MM.1S (cell line): ENCODE measurements around the gene PPP6R2.

Experiments
- DNase-seq: peaks from one replicate; pipeline ENCODE4 v3.0.0-alpha.2; 2015
- H2AFZ ChIP-seq: fragments of 300-600 bp; sonication (generic); 2 replicates; pipeline ENCODE4 v1.6.0; 2016; ENCODE audit warnings: antibody characterized with exemption, low read length
- H3F3A ChIP-seq: fragments of 300-600 bp; sonication (generic); 2 replicates; pipeline ENCODE4 v1.6.1; 2016; ENCODE audit warnings: mild to moderate bottlenecking, antibody characterized with exemption, low read length, moderate library complexity, mixed read lengths; ENCODE audit not compliant: insufficient read depth
- H3K27ac ChIP-seq: fragments of 300-600 bp; sonication (generic); 2 replicates; pipeline ENCODE4 v1.5.1; 2016; ENCODE audit warnings: mild to moderate bottlenecking, low read length
- H3K27me3 ChIP-seq: fragments of 300-600 bp; sonication (generic); replicated peaks from 2 replicates; pipeline ENCODE4 v1.6.0; 2016; ENCODE audit warnings: low read length; ENCODE audit not compliant: insufficient read depth
- H3K36me3 ChIP-seq: fragments of 300-600 bp; sonication (generic); replicated peaks from 2 replicates; pipeline ENCODE4 v1.6.1; 2016; ENCODE audit warnings: mild to moderate bottlenecking, low read length, mixed read lengths; ENCODE audit not compliant: insufficient read depth
- H3K4me1 ChIP-seq: fragments of 300-600 bp; sonication (generic); 2 replicates; pipeline ENCODE4 v1.6.1; 2016; ENCODE audit warnings: low read length, mixed read lengths
- H3K4me2 ChIP-seq: fragments of 300-600 bp; sonication (generic); 2 replicates; pipeline ENCODE4 v1.6.0; 2016; ENCODE audit warnings: low read depth, low read length
- H3K4me3 ChIP-seq: fragments of 300-600 bp; sonication (generic); 2 replicates; pipeline ENCODE4 v1.5.1; 2016; ENCODE audit warnings: low read length, mixed read lengths
- H3K79me2 ChIP-seq: fragments of 300-600 bp; sonication (generic); 2 replicates; pipeline ENCODE4 v1.6.1; 2016; ENCODE audit warnings: mixed run types, low read length, mixed read lengths
- H3K9ac ChIP-seq: fragments of 300-600 bp; sonication (generic); 2 replicates; pipeline ENCODE4 v1.6.1; 2016; ENCODE audit warnings: low read length, mixed read lengths
- H3K9me2 ChIP-seq: fragments of 300-600 bp; sonication (generic); replicated peaks from 2 replicates; pipeline ENCODE4 v1.6.1; 2016; ENCODE audit warnings: mild to moderate bottlenecking, low read length, mixed read lengths; ENCODE audit not compliant: insufficient read depth
- H3K9me3 ChIP-seq: fragments of 300-600 bp; sonication (generic); replicated peaks from 2 replicates; pipeline ENCODE4 v1.6.1; 2016; ENCODE audit warnings: mild to moderate bottlenecking, low read length, mixed read lengths; ENCODE audit not compliant: insufficient read depth
- H4K20me1 ChIP-seq: fragments of 300-600 bp; sonication (generic); 2 replicates; pipeline ENCODE4 v1.6.1; 2016; ENCODE audit warnings: mild to moderate bottlenecking, low read length, moderate library complexity, mixed read lengths; ENCODE audit not compliant: insufficient read depth
- CTCF ChIP-seq: fragments of 300-600 bp; sonication (generic); IDR thresholded peaks from 2 replicates; pipeline ENCODE4 v1.5.1; 2016; ENCODE audit warnings: antibody characterized with exemption, low read length, mixed read lengths
- EZH2 ChIP-seq: fragments of 300-600 bp; sonication (generic); optimal IDR thresholded peaks from 2 replicates; pipeline ENCODE3; 2017; ENCODE audit warnings: low read depth, mild to moderate bottlenecking, antibody characterized with exemption, low read length, mixed read lengths
- EZH2phosphoT487 ChIP-seq: fragments of 300-600 bp; sonication (generic); IDR thresholded peaks from 2 replicates; pipeline ENCODE4 v1.6.1; 2018; ENCODE audit warnings: antibody characterized with exemption, low read length

PPP6R2 gene

GRCh38 chr22:50454556-50455075, 111.5 kb downstream of the PPP6R2 start:
- H3K9me3 ChIP-seq = no peaks in the 10 kb centered on the region
- H3K36me3 ChIP-seq = no peaks in the 10 kb centered on the region
- H3K4me1 ChIP-seq = no peaks in the 10 kb centered on the region
- H3K4me2 ChIP-seq = no peak overlapping the region
- no peaks in the 10 kb centered on the region for H3K27me3 ChIP-seq
- no peaks in the 10 kb centered on the region for H4K20me1 ChIP-seq
- H3K9ac ChIP-seq = no peak overlapping the region
- no peak overlapping the region for H3K4me3 ChIP-seq
- no peak overlapping the region for H2AFZ ChIP-seq
- H3F3A ChIP-seq = no peaks in the 10 kb centered on the region; the same call in 1 of the 2 replicates
- H3K9me2 ChIP-seq = no peaks in the 10 kb centered on the region
- H3K27ac ChIP-seq = no peak overlapping the region
- TF ChIP-seq CTCF (no peak), EZH2phosphoT487 (no peak), EZH2 (no peak)
- no peaks in the 10 kb centered on the region for H3K79me2 ChIP-seq
- no peak for DNase-seq

- Histone ChIP-seq H2AFZ (no peak overlapping the region), H3K4me1 (no peaks in the 10 kb centered on the region), H4K20me1 (no peaks in the 10 kb centered on the region), H3K27me3 (no peaks in the 10 kb centered on the region), H3K4me3 (no peak overlapping the region), H3K9ac (no peak overlapping the region), H3K79me2 (no peaks in the 10 kb centered on the region), H3K27ac (no peak overlapping the region), H3K4me2 (no peak overlapping the region), H3K36me3 (no peaks in the 10 kb centered on the region), H3K9me3 (no peaks in the 10 kb centered on the region), H3F3A (no peaks in the 10 kb centered on the region), H3K9me2 (no peaks in the 10 kb centered on the region)
- TF ChIP-seq EZH2phosphoT487 (no peak), CTCF (no peak), EZH2 (no peak)
- no peak for DNase-seq
Measured at GRCh38 chr22:50455201-50455600, 112.1 kb downstream of the PPP6R2 start.

GRCh38 chr22:50456026-50456425, 112.9 kb downstream of the PPP6R2 start:
- no peak overlapping the region for H3K4me3 ChIP-seq
- H4K20me1 ChIP-seq = no peaks in the 10 kb centered on the region
- H3K9me2 ChIP-seq = no peaks in the 10 kb centered on the region
- no peaks in the 10 kb centered on the region for H3K79me2 ChIP-seq
- TF ChIP-seq CTCF = no peak
- no peak for TF ChIP-seq EZH2phosphoT487
- TF ChIP-seq EZH2 = no peak
- no peak overlapping the region for H3K4me2 ChIP-seq
- no peaks in the 10 kb centered on the region for H3K9me3 ChIP-seq
- no peaks in the 10 kb centered on the region for H3K36me3 ChIP-seq
- no peaks in the 10 kb centered on the region for H3F3A ChIP-seq
- H2AFZ ChIP-seq = no peak overlapping the region
- H3K9ac ChIP-seq = no peak overlapping the region
- no peak overlapping the region for H3K27ac ChIP-seq
- H3K27me3 ChIP-seq = no peaks in the 10 kb centered on the region
- no peak for DNase-seq
- H3K4me1 ChIP-seq = no peaks in the 10 kb centered on the region
